Measurements from ENCODE around the gene SRRM2.

GRCh38 chr16:2742323-2743006 lies 10.0 kb upstream of the SRRM2 start:
- TF ChIP-seq CTCF (optimal IDR thresholded peaks at IDR 0.05 in 1 of 3, IDR thresholded peaks at IDR 0.05 in 1 of 3, conservative IDR thresholded peaks at IDR 0.05 in 1 of 3; ENCODE audit: extremely low read depth in 1 of 3, insufficient read depth in 2 of 3, low read length in 3 of 3) = no peak
- TF ChIP-seq EZH2 (IDR thresholded peaks at IDR 0.05; ENCODE audit: low read length) = no peak

Data from keratinocyte (primary cell).